Endothelial cell of umbilical vein (primary cell): ENCODE data around the gene LSM11. TPM values are rescaled to one million over a fixed set of nuclear protein-coding genes. Genes with fewer than 3 reads are reported as not detected.

Experiments used
- BruUV-seq: library from RNA; stranded (reverse); fragments of 400-500 nt; replicated peaks from 2 replicates; lab custom pipeline; 2021; lab: Mats Ljungman, UMichigan
- CTCF ChIA-PET: fragments of 300-600, 350-600 bp; sonication (Branson Sonifier 250); formaldehyde crosslinking; loops from one replicate; lab custom pipeline; 2021; ENCODE audit warnings: antibody characterized with exemption, inconsistent platforms; lab: Charles Lee
- POLR2A ChIA-PET: fragments of 300-600, 350-600 bp; sonication (Branson Sonifier 250); formaldehyde crosslinking; loops from one replicate; lab custom pipeline; 2021; ENCODE audit warnings: antibody characterized with exemption, inconsistent platforms; lab: Charles Lee
- DNase-seq: peaks from one replicate; pipeline ENCODE4 v3.0.0-alpha.2; 2011; ENCODE audit warnings: low read depth, low spot score
- FAIRE-seq: peaks from 2 replicates; lab custom pipeline; 2011; peaks lifted over from hg19 to GRCh38; lab: Jason Lieb, UNC
- H2AFZ ChIP-seq: 2 replicates; pipeline ENCODE4 v1.6.0; 2012; ENCODE audit warnings: low read depth, low read length, control low read depth, inconsistent platforms
- H3K27ac ChIP-seq: 2 replicates; pipeline ENCODE4 v1.5.1; 2011; ENCODE audit warnings: low read depth, mild to moderate bottlenecking, control low read depth, low read length, moderate library complexity; ENCODE audit not compliant: insufficient read depth
- H3K27me3 ChIP-seq, 2 experiments: 2 replicates each; pipeline versions ENCODE4 v1.6.0 to v1.6.1; 2011; ENCODE audit warnings: low read length in 2 of 2, mixed read lengths in 1 of 2; ENCODE audit not compliant: control insufficient read depth in 2 of 2, insufficient read depth in 2 of 2
- H3K36me3 ChIP-seq, 2 experiments: 2 replicates in 1 of 2; 3 replicates in 1 of 2; pipeline ENCODE4 v1.5.1; 2011; ENCODE audit warnings: low read length in 2 of 2, mild to moderate bottlenecking in 1 of 2, moderate library complexity in 1 of 2; ENCODE audit not compliant: control insufficient read depth in 2 of 2, insufficient read depth in 2 of 2; ENCODE audit errors: extremely low read depth in 1 of 2
- H3K4me1 ChIP-seq: 3 replicates; pipeline ENCODE4 v1.5.1; 2011; ENCODE audit warnings: mild to moderate bottlenecking, low read length; ENCODE audit not compliant: control insufficient read depth, insufficient read depth; ENCODE audit errors: extremely low read depth
- H3K4me2 ChIP-seq: 2 replicates; pipeline ENCODE4 v1.6.1; 2011; ENCODE audit warnings: low read length, control low read depth, mixed read lengths; ENCODE audit not compliant: insufficient read depth
- H3K4me3 ChIP-seq, 3 experiments: fragments of 200-600 bp in 1 of 3; sonication (generic), shearing (Covaris generic) in 1 of 3; replicated peaks in 1 of 3; 2 replicates each; pipeline ENCODE4 v1.5.1; 2011 to 2016; ENCODE audit warnings: control low read depth in 3 of 3, low read length in 3 of 3, mild to moderate bottlenecking in 2 of 3, inconsistent platforms in 1 of 3, low read depth in 1 of 3, moderate library complexity in 1 of 3; ENCODE audit not compliant: insufficient read depth in 1 of 3
- H3K79me2 ChIP-seq: 2 replicates; pipeline ENCODE4 v1.6.0; 2012; ENCODE audit warnings: low read length, inconsistent platforms; ENCODE audit not compliant: control insufficient read depth, insufficient read depth
- H3K9ac ChIP-seq: replicated peaks from 2 replicates; pipeline ENCODE3; 2011; ENCODE audit warnings: low read length, control low read depth; ENCODE audit not compliant: insufficient read depth; ENCODE audit errors: extremely low read depth
- H3K9me1 ChIP-seq: replicated peaks from 3 replicates; pipeline ENCODE4 v1.6.0; 2011; ENCODE audit warnings: mild to moderate bottlenecking, low read length; ENCODE audit not compliant: control insufficient read depth, insufficient read depth; ENCODE audit errors: extremely low read depth
- H3K9me3 ChIP-seq: replicated peaks from 2 replicates; pipeline ENCODE4 v1.5.1; 2012; ENCODE audit warnings: low read length, inconsistent platforms; ENCODE audit not compliant: control insufficient read depth, insufficient read depth
- H4K20me1 ChIP-seq: replicated peaks from 2 replicates; pipeline ENCODE3; 2011; ENCODE audit warnings: mild to moderate bottlenecking, low read length; ENCODE audit not compliant: control insufficient read depth, insufficient read depth; ENCODE audit errors: extremely low read depth
- CTCF ChIP-seq, 2 donors: IDR thresholded peaks; 1 replicate in 1 of 2; 2 replicates in 1 of 2; pipeline ENCODE4 v1.5.1; 2011; ENCODE audit warnings: low read length in 2 of 2, mild to moderate bottlenecking in 2 of 2, moderate library complexity in 2 of 2, control low read depth in 1 of 2, inconsistent platforms in 1 of 2, low read depth in 1 of 2; ENCODE audit not compliant: insufficient read depth in 1 of 2; ENCODE audit errors: extremely low read depth in 1 of 2
- EZH2 ChIP-seq: IDR thresholded peaks from 2 replicates; pipeline ENCODE4 v1.6.1; 2012; ENCODE audit warnings: borderline replicate concordance, low read depth, mild to moderate bottlenecking, moderate library complexity, low read length, inconsistent platforms; ENCODE audit not compliant: severe bottlenecking
- FOS ChIP-seq: IDR thresholded peaks from 2 replicates; pipeline ENCODE4 v1.6.1; 2011; ENCODE audit warnings: mild to moderate bottlenecking, low read length, moderate library complexity, borderline replicate concordance; ENCODE audit not compliant: insufficient read depth
- GATA2 ChIP-seq: IDR thresholded peaks from 2 replicates; pipeline ENCODE4 v1.7.0; 2011; ENCODE audit warnings: low read depth, mild to moderate bottlenecking, moderate library complexity, mixed read lengths, low read length; ENCODE audit not compliant: insufficient read length, insufficient read depth
- JUN ChIP-seq: IDR thresholded peaks from 2 replicates; pipeline ENCODE4 v1.6.1; 2011; ENCODE audit warnings: borderline replicate concordance, low read depth; ENCODE audit not compliant: insufficient read length, insufficient read depth
- MYC ChIP-seq: IDR thresholded peaks from one replicate; pipeline ENCODE4 v1.6.1; 2011; ENCODE audit warnings: mild to moderate bottlenecking, low read depth, low read length
- POLR2A ChIP-seq: IDR thresholded peaks from 2 replicates; pipeline ENCODE4 v1.6.1; 2012; ENCODE audit warnings: low read depth, mild to moderate bottlenecking, control low read depth, low read length
- POLR2AphosphoS5 ChIP-seq: IDR thresholded peaks from 2 replicates; pipeline ENCODE4 v1.6.1; 2012; ENCODE audit warnings: low read depth, mild to moderate bottlenecking, control low read depth, low read length, moderate library complexity; ENCODE audit not compliant: insufficient read depth
- dilution Hi-C: fragments of 300-500 bp; cut with MboI; formaldehyde crosslinking; loops from one replicate; pipeline ENCODE4 v1.15.0; 2019; ENCODE audit warnings: low sequenced_read_pairs; ENCODE audit not compliant: extremely low pct_ligation_motif_present
- intact Hi-C: fragments of 100-400 bp; cut with micrococcal nuclease; formaldehyde crosslinking; loops from one replicate; pipeline ENCODE4 v1.10.0; 2022
- polyA plus RNA-seq, 4 experiments: library from polyadenylated mRNA; depleted of rRNA in 3 of 4; stranded (reverse) in 3 of 4; unstranded in 1 of 4; fragments of >200 nt; gene quantifications; 2 replicates each; pipeline versions ENCODE4 v1.2.1 to v1.2.3, GENCODE V29; 2011 to 2012; ENCODE audit warnings: missing spikeins in 1 of 4
- total RNA-seq: library from RNA; stranded (reverse); gene quantifications from 2 replicates; pipeline ENCODE4 v1.2.3, GENCODE V29; 2021
- TF ChIP-seq, protein P1 (sequence below): IDR thresholded peaks from 2 replicates; pipeline ENCODE4 v1.6.1; 2011; ENCODE audit not compliant: insufficient read depth, insufficient read length

The LSM11 gene
- total and polyA plus RNA-seq, 2 donors (not counting 3 experiments of a cell fraction or from before 2014, with no cell fraction given): 3.5 to 7.3 TPM

DNA sequence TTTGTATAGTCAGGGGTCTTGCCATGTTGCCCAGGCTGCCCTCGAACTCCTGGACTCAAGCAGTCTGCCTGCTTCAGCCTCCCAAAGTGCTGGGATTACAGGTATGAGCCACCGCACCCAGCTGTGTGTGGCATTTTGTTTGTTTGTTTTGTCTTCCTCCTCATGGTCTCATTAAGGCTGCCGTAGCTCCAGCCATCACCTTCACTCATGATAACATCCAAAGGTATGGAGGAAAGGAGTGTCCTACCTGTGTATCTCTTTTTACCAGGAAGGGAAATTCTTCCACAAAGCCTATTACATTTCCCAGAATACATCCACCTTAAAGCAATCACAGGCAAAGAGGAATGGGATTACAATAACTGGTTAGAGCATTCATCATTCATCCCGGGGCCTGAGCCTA, 27.2 kb downstream of the LSM11 start:
- ChIA-PET POLR2A (no interaction called here), CTCF (no interaction called here)
- FAIRE-seq: no peak
- H3K36me3 ChIP-seq: no peaks in the 10 kb centered on the region
- H3K4me1 ChIP-seq: no peaks in the 10 kb centered on the region
- H3K79me2 ChIP-seq: no peaks in the 10 kb centered on the region
- no peaks in the 10 kb centered on the region for H3K9me3 ChIP-seq
- H3K27me3 ChIP-seq: peaks cover 0 to 4% of the 10 kb centered on the region in 2 experiments
- H3K9me1 ChIP-seq: no peaks in the 10 kb centered on the region
- no TSS peak for BruUV-seq
- no peak overlapping the region for H3K9ac ChIP-seq
- H2AFZ ChIP-seq: no peak overlapping the region
- no peak overlapping the region for H3K4me3 ChIP-seq
- no peak overlapping the region for H3K4me2 ChIP-seq
- intact Hi-C loops (no loop called here), dilution Hi-C loops (no loop called here)
- H4K20me1 ChIP-seq: no peaks in the 10 kb centered on the region
- DNase-seq: no peak
- H3K27ac ChIP-seq: no peak overlapping the region
- TF ChIP-seq JUN (no peak), GATA2 (no peak), MYC (no peak), EZH2 (no peak), CTCF (IDR thresholded peaks at IDR 0.05; ENCODE audit: extremely low read depth in 1 of 2, insufficient read depth in 1 of 2, low read depth in 1 of 2, low read length in 2 of 2) (no peak), FOS (no peak), POLR2AphosphoS5 (no peak), POLR2A (no peak)
- TF ChIP-seq, protein P1, sequence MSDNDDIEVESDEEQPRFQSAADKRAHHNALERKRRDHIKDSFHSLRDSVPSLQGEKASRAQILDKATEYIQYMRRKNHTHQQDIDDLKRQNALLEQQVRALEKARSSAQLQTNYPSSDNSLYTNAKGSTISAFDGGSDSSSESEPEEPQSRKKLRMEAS: no peak
